IPS-11a (cell line): Measurements from ENCODE around the gene CYP2B6.
"Not testable (repeated sequence)": the region's sequence is repeated elsewhere in the genome, so short reads cannot be mapped to it uniquely, and the experiment has no call there.

Source experiments
- H3K4me3 ChIP-seq: one replicate; pipeline ENCODE4 v1.5.1; 2013; ENCODE audit warnings: low read depth, low read length, control low read depth

The CYP2B6 gene

DNA sequence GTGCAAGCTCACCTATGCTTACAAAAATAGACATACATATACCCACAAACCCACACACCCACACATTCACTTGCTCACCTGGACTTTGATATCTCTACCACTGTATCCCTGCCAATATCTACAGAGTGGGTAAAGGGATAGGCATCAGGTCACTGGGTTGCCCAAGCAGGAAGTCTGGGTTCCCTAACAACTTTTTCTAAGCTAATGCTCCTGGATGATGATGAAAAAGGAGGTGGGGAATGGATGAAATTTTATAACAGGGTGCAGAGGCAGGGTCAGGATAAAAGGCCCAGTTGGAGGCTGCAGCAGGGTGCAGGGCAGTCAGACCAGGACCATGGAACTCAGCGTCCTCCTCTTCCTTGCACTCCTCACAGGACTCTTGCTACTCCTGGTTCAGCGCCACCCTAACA, at the start of gene CYP2B6:
Gene CYP2B6 (plus strand): TSS at position 311 of the 410 bp plus-strand sequence. CDS start 24 bp downstream, at position 335.
- no peak within 1 kb of the TSS for H3K4me3 ChIP-seq

DNA sequence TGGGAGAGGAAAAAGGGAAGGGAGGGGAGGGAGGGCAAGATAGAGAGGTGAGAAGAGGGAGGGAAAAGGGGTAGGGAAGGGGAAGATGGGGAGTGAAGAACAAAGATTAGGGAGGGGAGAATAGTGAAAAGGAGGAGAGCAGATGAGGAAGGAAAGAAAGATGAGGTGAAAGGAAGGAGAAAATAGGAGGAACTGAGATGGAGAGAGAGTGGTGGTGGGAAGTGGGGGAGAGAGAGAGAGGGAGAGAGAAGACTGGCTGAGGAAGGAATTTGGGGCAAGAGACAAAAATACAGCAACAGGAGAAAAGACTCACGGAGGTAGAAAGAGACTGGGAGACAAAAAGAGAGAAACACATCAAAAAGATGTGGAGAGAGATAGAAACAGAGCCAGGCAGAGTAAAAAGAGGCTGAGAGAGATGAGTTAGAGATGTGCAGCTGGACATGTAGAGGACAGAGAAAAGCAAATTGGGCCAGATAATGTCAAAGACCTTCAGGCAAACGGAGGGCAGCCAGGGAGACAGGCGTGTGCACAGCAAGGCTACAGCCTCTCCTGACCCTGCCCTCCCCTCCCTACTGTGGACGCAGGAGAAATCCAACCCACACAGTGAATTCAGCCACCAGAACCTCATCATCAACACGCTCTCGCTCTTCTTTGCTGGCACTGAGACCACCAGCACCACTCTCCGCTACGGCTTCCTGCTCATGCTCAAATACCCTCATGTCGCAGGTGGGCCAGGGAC, 49.4 kb upstream of the CYP2B6 start:
- no peak overlapping the region for H3K4me3 ChIP-seq

DNA sequence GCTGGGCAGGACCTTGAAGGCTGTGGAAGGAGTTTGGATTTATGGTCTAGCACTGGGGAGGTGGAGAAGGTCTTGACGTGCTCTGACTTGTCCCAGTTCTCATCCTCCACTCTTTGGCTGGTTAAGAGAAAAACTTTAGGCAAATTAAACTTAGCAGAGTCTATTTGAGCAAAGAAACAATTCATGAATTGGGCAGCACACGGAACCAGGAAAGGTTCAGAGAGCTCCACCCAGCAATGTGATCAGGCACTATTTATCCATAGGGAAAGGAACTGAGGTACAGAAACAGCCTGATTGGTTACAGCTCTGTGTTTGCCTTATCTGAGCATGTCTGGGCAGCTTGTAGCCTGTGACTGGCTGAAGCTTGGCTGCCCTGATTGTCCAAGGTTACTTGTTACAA, 45.4 kb upstream of the CYP2B6 start:
- H3K4me3 ChIP-seq = no peak overlapping the region

DNA sequence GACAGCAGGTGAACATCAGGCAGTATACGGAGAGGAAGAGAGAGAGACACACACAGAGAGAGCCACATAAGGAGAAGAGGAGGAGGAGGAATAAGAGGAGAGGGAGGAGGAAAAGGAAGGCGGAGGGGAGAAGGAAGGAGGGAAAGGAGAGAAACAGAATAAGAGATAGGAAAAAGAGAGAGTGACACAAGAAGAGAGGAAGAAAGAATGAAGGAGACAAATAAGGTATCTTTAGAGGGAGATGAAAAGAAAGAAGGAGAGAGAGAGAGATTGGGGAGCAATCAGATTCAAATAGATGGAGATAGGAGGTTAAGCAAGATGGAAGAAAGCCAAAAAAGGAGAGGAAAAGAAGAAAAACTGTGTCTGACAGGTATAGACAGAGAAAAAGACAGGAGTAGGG, 44.0 kb upstream of the CYP2B6 start:
- H3K4me3 ChIP-seq = no peak overlapping the region

DNA sequence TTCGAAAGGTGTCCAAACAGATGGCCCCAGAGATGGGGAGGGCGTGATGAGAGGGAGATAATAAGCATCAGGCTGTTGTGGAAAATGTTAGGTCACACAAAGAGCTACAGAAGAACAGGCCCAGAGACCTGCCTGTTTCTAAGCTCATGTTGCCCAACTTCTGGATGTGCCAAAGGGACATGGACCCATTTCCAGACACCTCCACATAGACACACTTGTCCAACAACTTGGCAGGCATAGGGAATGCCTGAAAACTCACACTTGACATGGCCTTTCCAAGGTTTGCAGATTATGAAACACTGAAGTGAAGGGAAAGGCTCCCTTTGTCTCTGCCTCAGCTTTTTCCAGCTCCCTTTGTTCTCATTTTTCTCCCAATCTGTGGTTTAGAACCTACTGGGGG, 43.5 kb upstream of the CYP2B6 start:
- H3K4me3 ChIP-seq = no peak overlapping the region

DNA sequence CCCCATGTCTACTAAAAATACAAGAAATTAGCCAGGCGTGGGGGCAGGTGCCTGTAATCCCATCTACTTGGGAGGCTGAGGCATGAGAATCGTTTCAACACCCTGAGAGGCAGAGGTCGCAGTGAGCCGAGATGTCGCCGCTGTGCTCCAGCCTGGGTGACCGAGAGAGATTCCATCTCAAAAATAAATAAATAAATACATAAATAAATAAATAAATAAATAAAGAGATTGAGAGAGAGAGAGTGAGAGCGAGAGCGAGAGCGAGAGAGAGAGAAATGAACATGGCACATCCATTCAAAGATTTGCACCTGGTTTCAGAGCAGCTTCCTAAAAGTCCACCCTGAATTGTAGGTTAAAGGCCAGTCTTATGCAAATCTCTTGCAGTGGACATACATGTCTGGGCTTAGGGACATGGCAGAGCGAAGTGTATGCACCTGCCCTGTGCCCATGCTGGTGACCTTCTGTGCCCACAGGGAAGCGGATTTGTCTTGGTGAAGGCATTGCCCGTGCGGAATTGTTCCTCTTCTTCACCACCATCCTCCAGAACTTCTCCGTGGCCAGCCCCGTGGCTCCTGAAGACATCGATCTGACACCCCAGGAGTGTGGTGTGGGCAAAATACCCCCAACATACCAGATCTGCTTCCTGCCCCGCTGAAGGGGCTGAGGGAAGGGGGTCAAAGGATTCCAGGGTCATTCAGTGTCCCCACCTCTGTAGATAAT, 42.3 kb upstream of the CYP2B6 start:
- H3K4me3 ChIP-seq = no peak overlapping the region

DNA sequence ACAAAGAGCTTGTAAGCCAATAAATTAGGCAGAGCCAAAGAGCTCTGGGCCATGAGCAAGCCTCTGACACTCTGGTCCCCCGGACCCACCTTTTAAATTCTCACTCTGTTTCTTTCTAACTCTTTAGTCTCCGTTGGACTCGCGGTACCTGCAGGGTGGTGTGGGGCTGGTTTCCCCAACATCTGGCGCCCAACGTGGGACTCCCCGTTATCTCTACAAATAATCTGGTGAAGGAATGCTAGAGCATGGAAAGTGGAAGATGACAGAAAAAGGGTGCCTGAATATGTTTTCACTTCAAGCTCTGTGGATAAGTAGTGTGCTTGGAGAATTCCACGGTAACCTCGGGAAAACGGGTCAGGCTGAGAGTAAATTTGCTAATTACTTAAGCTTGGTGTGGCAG, 36.5 kb upstream of the CYP2B6 start:
- no peak overlapping the region for H3K4me3 ChIP-seq

DNA sequence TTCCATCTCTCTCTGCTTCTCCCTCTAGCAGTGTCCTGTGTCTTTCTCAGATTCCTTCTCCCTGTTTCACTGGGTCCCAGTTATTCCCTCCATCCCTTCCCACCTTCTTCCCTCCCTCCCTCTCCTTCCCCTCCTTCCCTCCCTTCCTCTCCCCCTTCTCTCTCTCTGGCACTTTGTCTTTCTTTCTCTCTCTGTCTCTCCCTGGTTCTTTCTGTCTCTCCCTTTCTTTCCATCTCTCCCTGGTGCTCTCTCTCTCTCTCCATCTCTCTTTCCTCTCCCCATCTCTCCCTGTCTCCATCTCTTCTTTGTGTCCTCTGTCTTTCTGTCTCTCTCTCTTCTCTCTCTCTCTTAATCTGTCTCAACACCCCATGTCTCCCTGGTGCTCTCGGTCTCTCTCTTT, 31.7 kb upstream of the CYP2B6 start:
- no peak overlapping the region for H3K4me3 ChIP-seq

DNA sequence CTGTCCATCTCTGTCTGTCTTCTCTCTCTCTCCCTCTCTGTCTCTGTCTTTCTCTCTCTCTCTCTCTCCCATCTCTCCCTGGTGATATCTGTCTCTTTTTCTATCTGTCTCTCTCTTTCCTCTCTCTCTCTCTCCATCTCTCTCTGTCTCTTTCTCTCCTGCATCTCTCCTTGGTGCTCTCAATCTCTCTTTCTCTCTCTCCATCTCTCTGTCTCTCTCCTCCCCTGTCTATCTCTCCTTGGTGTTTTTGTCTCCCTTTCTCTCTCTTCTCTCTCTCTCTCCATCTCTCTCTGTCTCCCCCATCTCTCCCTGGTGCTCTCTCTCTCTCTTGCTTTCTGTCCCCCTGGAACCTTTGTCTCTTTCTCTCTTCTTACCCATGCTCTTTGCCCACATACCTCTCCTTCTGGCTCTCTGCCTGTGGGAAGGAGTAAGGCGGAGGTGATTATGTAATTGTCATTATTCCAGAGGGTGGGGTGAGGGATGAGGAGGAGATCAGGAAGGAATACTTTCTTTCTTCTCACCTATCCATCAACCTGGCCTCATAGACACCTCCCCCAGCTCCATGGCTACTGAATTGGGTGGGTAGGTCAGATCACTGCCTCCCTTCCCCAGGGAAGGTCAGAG, 30.9 kb upstream of the CYP2B6 start:
- H3K4me3 ChIP-seq = no peak overlapping the region

DNA sequence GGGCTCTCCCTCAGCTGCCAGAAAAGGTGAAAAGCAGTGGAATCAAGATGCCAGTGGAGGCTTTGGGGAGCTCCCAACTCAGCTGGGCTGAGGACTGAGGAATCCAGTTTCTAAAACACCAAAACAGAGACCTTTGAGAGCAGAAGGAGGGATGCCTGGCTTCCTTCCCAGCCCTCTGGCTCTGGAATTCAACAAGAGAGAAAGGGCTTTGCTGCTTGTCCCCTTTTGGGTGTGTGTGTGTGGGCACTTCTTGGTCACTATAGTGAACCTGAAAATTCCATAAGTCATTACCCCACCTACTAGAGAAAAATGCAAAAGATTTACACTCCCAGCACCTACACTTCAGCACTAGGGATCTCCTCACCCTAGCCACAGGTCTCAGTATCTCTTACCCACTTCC, 30.3 kb upstream of the CYP2B6 start:
- no peak overlapping the region for H3K4me3 ChIP-seq

DNA sequence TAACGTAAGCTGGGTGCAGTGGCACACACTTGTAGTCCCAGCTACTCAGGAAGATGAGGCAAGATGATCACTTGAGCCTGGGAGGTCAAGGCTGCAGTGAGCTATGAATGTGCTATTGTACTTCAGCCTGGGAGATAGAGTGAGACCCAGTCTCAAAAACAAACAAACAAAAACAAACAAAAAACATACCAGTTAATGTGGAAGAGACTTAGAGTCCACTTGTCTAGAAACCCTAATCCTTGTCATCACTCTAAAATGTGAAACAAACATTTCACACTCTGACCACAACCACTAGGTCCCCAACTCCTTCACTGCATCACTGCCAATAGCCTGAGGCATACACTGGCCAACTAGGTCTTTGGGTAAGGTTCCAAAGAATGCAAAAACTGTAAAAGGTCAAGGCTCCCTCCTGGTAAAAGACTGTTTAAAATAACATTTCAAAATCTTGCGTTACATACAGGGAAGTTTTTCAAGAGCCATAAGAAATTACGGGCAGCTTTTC, 28.6 kb upstream of the CYP2B6 start:
- no peak overlapping the region for H3K4me3 ChIP-seq

DNA sequence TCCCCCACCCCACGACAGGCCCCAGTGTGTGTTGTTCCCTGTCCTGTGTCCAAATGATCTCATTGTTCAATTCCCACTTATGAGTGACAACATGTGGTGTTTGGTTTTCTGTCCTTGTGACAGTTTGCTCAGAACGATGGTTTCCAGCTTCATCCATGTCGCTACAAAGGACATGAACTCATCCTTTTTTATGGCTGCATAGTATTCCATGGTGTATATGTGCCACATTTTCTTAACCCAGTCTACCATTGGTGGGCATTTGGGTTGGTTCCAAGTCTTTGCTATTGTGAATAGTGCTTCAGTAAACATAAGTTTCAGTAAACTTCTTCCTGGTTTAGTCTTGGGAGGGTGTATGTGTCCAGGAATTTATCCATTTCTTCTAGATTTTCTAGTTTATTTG, 26.7 kb upstream of the CYP2B6 start:
- H3K4me3 ChIP-seq = not testable (repeated sequence)

DNA sequence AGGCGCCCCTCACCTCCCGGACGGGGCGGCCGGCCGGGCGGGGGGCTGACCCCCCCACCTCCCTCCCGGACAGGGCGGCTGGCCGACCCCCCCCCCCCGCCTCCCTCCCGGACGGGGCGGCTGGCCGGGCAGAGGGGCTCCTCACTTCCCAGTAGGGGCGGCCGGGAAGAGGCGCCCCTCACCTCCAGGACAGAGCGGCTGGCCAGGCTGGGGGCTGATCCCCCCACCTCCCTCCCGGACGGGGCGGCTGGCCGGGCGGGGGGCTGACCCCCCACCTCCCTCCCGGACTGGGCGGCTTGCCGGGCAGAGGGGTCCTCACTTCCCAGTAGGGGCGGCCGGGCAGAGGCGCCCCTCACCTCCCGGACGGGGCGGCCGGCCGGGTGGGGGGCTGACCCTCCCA, 25.7 kb upstream of the CYP2B6 start:
- H3K4me3 ChIP-seq = not testable (repeated sequence)

DNA sequence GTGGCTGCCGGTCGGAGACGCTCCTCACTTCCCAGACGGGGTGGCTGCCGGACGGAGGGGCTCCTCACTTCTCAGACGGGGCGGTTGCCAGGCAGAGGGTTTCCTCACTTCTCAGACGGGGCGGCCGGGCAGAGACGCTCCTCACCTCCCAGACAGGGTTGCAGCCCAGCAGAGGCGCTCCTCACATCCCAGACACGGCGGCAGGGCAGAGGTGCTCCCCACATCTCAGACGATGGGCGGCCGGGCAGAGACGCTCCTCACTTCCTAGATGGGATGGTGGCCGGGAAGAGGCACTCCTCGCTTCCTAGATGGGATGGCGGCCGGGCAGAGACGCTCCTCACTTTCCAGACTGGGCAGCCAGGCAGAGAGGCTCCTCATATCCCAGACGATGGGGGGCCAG, 24.5 kb upstream of the CYP2B6 start:
- not testable (repeated sequence) for H3K4me3 ChIP-seq

DNA sequence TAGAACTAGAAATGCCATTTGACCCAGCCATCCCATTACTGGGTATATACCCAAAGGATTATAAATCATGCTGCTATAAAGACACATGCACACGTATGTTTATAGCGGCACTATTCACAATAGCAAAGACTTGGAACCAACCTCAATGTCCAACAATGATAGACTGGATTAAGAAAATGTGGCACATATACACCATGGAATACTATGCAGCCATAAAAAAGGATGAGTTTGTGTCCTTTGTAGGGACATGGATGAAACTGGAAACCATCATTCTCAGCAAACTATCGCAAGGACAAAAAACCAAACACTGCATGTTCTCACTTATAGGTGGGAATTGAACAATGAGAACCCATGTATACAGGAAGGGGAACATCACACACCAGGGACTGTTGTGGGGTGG, 23.0 kb upstream of the CYP2B6 start:
- not testable (repeated sequence) for H3K4me3 ChIP-seq

DNA sequence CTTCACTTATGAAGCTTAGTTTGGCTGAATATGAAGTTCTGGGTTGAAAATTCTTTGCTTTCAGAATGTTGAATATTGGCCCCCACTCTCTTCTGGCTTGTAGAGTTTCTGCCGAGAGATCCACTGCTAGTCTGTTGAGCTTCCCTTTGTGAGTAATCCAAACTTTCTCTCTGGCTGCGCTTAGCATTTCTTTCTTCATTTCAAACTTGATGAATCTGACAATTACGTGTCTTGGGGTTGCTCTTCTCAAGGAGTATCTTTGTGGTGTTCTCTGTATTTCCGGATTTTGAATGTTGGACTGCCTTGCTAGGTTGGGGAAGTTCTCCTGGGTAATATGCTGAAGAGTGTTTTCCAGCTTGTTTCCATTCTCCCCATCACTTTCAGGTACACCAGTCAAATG, 21.4 kb upstream of the CYP2B6 start:
- H3K4me3 ChIP-seq = not testable (repeated sequence)

DNA sequence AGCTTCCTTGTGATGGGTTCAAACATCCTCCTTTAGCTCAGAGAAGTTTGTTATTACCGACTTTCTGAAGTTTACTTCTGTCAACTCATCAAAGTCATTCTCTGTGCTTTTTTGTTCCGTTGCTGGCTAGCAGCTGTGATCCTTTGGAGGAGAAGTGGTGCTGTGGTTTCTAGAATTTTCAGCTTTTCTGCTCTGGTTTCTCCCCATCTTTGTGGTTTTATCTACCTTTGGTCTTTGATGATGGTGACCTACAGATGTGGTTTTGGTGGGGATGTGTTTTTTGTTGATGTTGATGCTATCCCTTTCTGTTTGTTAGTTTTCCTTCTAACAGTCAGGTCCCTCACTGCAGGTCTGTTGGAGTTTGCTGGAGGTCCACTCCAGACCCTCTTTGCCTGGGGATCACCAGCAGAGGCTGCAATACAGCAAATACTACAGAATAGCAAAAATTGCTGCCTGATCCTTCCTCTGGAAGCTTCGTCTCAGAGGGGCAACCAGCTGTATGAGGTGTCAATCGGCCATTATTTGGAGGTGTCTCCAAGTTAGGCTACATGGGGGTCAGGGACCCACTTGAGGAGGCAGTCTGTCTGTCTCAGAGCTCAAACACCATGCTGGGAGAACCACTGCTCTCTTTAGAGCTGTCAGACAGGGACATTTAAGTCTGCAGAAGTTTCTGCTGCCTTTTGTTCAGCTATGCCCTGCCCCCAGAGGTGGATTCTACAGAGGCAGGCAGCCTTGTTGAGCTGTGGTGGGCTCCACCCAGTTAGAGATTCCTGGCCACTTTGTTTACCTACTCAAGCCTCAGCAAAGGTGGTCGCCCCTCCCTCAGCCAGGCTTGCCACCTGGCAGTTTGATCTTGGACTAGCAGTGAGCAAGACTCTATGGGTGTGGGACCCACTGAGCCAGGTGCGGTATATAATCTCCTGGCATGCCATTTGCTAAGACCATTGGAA, 20.4 kb upstream of the CYP2B6 start:
- H3K4me3 ChIP-seq = not testable (repeated sequence)

DNA sequence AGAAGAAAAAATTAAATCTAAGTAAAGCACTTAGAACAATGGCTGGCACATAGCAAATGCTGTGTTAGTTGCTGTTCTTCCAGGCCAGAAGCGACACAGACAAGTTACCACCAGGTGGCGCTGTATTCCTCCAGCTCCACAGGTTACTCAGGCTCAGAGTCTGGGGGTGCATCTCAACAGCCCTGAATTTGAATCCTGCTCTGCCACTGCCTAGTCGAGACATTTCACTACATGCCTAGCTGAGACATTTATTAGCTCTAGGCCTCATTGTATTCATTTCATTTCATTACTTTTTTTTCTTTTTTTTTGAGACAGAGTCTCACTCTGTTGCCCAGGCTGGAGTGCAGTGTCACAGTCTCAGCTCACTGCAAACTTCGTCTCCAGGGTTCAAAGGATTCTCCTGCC, 16.4 kb upstream of the CYP2B6 start:
- no peak overlapping the region for H3K4me3 ChIP-seq

DNA sequence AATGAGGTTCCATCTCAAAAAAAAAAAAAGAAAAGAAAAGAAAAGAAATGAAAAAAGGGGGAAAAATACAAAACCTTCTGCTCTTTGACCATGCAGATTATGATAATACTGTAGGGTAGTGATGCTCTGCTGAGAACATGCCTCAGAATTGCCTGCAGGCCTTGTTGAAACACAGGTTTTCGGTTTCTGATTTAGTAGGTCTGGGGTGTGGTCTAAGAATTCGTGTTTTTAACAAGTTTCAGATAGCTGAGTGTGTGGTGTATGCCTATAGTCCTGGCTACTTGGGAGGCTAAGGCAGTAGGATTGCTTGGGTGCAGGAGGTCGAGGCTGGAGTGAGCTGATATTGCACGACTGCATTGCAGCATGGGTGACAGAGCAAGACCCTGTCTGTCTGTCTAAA, 14.9 kb upstream of the CYP2B6 start:
- no peak overlapping the region for H3K4me3 ChIP-seq

DNA sequence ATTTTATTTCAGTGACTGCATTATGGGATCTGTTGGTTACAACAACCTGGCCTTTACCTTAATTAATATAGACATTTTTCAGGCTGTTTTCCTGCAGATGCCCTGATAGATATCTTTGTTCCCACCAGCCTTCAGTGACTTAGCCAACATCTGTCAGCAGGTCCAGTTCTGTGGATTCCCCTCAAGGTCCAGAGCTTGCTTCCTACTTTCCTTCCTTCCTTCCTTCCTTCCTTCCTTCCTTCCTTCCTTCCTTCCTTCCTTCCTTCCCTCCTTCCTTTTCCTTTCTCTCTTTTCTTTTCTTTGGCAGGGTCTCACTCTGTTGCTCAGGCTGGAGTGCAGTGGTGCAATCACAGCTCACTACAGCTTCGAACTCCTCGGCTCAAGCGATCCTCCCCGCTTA, 14.4 kb upstream of the CYP2B6 start:
- no peak overlapping the region for H3K4me3 ChIP-seq

DNA sequence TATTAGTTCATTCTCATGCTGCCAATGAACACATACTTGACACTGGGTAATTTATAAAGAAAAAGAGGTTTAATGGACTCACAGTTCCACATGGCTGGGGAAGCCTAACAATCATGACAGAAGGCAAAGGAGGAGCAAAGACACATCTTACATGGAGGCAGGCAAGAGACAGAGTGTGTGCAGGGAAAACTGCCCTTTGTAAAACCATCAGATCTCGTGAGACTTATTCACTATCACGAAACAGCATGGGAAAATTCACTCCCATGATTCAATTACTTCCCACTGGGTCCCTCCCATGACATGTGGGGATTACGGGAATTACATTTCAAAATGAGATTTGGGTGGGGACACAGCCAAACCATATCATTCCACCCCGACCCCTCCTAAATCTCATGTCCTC, 11.3 kb upstream of the CYP2B6 start:
- H3K4me3 ChIP-seq = not testable (repeated sequence)
